Karpas-422 (cell line): ENCODE measurements around the gene BCAN. TPM values are rescaled to one million over a fixed set of nuclear protein-coding genes. Genes with fewer than 3 reads are reported as not detected.

ENCODE experiments used
- DNase-seq: peaks from one replicate; pipeline ENCODE4 v3.0.0-alpha.2; 2015
- H2AFZ ChIP-seq: fragments of 200-600 bp; sonication (generic); 2 replicates; pipeline ENCODE4 v1.6.1; 2014; ENCODE audit warnings: antibody characterized with exemption, low read length, mixed read lengths
- H3K27ac ChIP-seq: fragments of 200-600 bp; sonication (generic); 2 replicates; pipeline ENCODE4 v1.5.1; 2014; ENCODE audit warnings: mild to moderate bottlenecking, low read length, moderate library complexity
- H3K27me3 ChIP-seq: fragments of 200-600 bp; sonication (generic); 2 replicates; pipeline ENCODE4 v1.6.1; 2014; ENCODE audit warnings: low read length, mixed read lengths
- H3K36me3 ChIP-seq: fragments of 200-600 bp; sonication (generic); 2 replicates; pipeline ENCODE4 v1.6.1; 2014; ENCODE audit warnings: low read length, mixed read lengths; ENCODE audit not compliant: insufficient read depth
- H3K4me1 ChIP-seq: fragments of 200-600 bp; sonication (generic); 2 replicates; pipeline ENCODE4 v1.6.1; 2014; ENCODE audit warnings: mild to moderate bottlenecking, low read length, mixed read lengths
- H3K4me2 ChIP-seq: fragments of 200-600 bp; sonication (generic); 2 replicates; pipeline ENCODE4 v1.6.1; 2014; ENCODE audit warnings: low read length, low read depth, mild to moderate bottlenecking; ENCODE audit not compliant: poor library complexity, severe bottlenecking
- H3K4me3 ChIP-seq: fragments of 200-600 bp; sonication (generic); 2 replicates; pipeline ENCODE4 v1.5.1; 2014; ENCODE audit warnings: mild to moderate bottlenecking, antibody characterized with exemption, low read length, mixed read lengths
- H3K79me2 ChIP-seq: fragments of 200-600 bp; sonication (generic); 2 replicates; pipeline ENCODE4 v1.6.1; 2014; ENCODE audit warnings: mild to moderate bottlenecking, low read length, mixed read lengths
- H3K9ac ChIP-seq: fragments of 200-600 bp; sonication (generic); 2 replicates; pipeline ENCODE4 v1.6.0; 2014; ENCODE audit warnings: low read length
- H3K9me2 ChIP-seq: fragments of 200-600 bp; sonication (generic), shearing (Covaris generic); replicated peaks from 2 replicates; pipeline ENCODE4 v1.6.0; 2014; ENCODE audit warnings: mild to moderate bottlenecking, low read length, moderate library complexity; ENCODE audit not compliant: insufficient read depth
- H3K9me3 ChIP-seq: fragments of 300-700, 200-600 bp; sonication (generic); 2 replicates; pipeline ENCODE4 v1.6.1; 2014; ENCODE audit warnings: low read length, mixed read lengths
- H4K20me1 ChIP-seq: fragments of 200-600 bp; sonication (generic); 2 replicates; pipeline ENCODE4 v1.6.1; 2014; ENCODE audit warnings: mild to moderate bottlenecking, antibody characterized with exemption, low read length, low read depth; ENCODE audit not compliant: insufficient read depth
- total RNA-seq: library from RNA; depleted of rRNA; stranded (reverse); fragments of >200 nt; shearing (Covaris generic); gene quantifications from 2 replicates; pipeline ENCODE4 v1.2.3, GENCODE V29; 2014; ENCODE audit warnings: low replicate concordance

Gene BCAN
- total RNA-seq, 1 experiment from 2014 or later, result not detected

- no peaks in the 10 kb centered on the region for H3K36me3 ChIP-seq
- H3K27me3 ChIP-seq, result no peaks in the 10 kb centered on the region
- no peak overlapping the region for H3K4me2 ChIP-seq
- H3K9ac ChIP-seq, result no peak overlapping the region
- H3K4me1 ChIP-seq, result peaks cover under 1% of the 10 kb centered on the region; the same call in 1 of the 2 replicates
- no peaks in the 10 kb centered on the region for H3K9me2 ChIP-seq
- no peak overlapping the region for H3K4me3 ChIP-seq
- H2AFZ ChIP-seq, result no peak overlapping the region
- H3K9me3 ChIP-seq, result no peaks in the 10 kb centered on the region
- DNase-seq, result no peak
- H3K27ac ChIP-seq, result no peak overlapping the region
- H4K20me1 ChIP-seq, result peaks cover 3% of the 10 kb centered on the region; the same call in 1 of the 2 replicates
- H3K79me2 ChIP-seq, result no peaks in the 10 kb centered on the region
Observed at GRCh38 chr1:156669794-156670193, 27.9 kb downstream of the BCAN start.

- Histone ChIP-seq H3K27ac (no peak overlapping the region), H3K79me2 (no peaks in the 10 kb centered on the region), H2AFZ (no peak overlapping the region), H3K27me3 (no peaks in the 10 kb centered on the region), H3K9ac (no peak overlapping the region), H3K4me1 (no peaks in the 10 kb centered on the region), H3K9me2 (no peaks in the 10 kb centered on the region), H3K9me3 (no peaks in the 10 kb centered on the region), H4K20me1 (peaks cover 3% of the 10 kb centered on the region; the same call in 1 of the 2 replicates), H3K4me3 (no peak overlapping the region), H3K36me3 (no peaks in the 10 kb centered on the region), H3K4me2 (no peak overlapping the region)
- DNase-seq, result no peak
Observed at GRCh38 chr1:156670359-156670758, 28.4 kb downstream of the BCAN start.

GRCh38 chr1:156670791-156671190 is 28.9 kb downstream of the BCAN start:
- Histone ChIP-seq H3K4me2 (no peak overlapping the region), H3K9me2 (no peaks in the 10 kb centered on the region), H3K36me3 (no peaks in the 10 kb centered on the region), H3K27ac (no peak overlapping the region), H3K79me2 (no peaks in the 10 kb centered on the region), H3K4me1 (no peaks in the 10 kb centered on the region), H4K20me1 (peaks cover 3% of the 10 kb centered on the region; the same call in 1 of the 2 replicates), H3K4me3 (no peak overlapping the region), H3K27me3 (no peaks in the 10 kb centered on the region), H3K9ac (no peak overlapping the region), H2AFZ (no peak overlapping the region), H3K9me3 (no peaks in the 10 kb centered on the region)
- DNase-seq, result no peak

GRCh38 chr1:156671804-156672203 is 29.9 kb downstream of the BCAN start:
- H3K79me2 ChIP-seq, result no peaks in the 10 kb centered on the region
- H4K20me1 ChIP-seq, result peaks cover 3% of the 10 kb centered on the region; the same call in 1 of the 2 replicates
- no peaks in the 10 kb centered on the region for H3K9me2 ChIP-seq
- no peak overlapping the region for H3K4me3 ChIP-seq
- no peak overlapping the region for H2AFZ ChIP-seq
- no peak for DNase-seq
- no peaks in the 10 kb centered on the region for H3K4me1 ChIP-seq
- no peak overlapping the region for H3K9ac ChIP-seq
- no peaks in the 10 kb centered on the region for H3K36me3 ChIP-seq
- H3K4me2 ChIP-seq, result no peak overlapping the region
- no peaks in the 10 kb centered on the region for H3K9me3 ChIP-seq
- no peaks in the 10 kb centered on the region for H3K27me3 ChIP-seq
- H3K27ac ChIP-seq, result no peak overlapping the region

- Histone ChIP-seq H3K27ac (no peak overlapping the region), H4K20me1 (peaks cover 3% of the 10 kb centered on the region; the same call in 1 of the 2 replicates), H2AFZ (no peak overlapping the region), H3K4me2 (no peak overlapping the region), H3K9me3 (no peaks in the 10 kb centered on the region), H3K27me3 (no peaks in the 10 kb centered on the region), H3K36me3 (no peaks in the 10 kb centered on the region), H3K9ac (no peak overlapping the region), H3K9me2 (no peaks in the 10 kb centered on the region), H3K4me3 (no peak overlapping the region), H3K79me2 (no peaks in the 10 kb centered on the region), H3K4me1 (no peaks in the 10 kb centered on the region)
- DNase-seq, result no peak
Observed at GRCh38 chr1:156673387-156674121, 31.6 kb downstream of the BCAN start.

DNA sequence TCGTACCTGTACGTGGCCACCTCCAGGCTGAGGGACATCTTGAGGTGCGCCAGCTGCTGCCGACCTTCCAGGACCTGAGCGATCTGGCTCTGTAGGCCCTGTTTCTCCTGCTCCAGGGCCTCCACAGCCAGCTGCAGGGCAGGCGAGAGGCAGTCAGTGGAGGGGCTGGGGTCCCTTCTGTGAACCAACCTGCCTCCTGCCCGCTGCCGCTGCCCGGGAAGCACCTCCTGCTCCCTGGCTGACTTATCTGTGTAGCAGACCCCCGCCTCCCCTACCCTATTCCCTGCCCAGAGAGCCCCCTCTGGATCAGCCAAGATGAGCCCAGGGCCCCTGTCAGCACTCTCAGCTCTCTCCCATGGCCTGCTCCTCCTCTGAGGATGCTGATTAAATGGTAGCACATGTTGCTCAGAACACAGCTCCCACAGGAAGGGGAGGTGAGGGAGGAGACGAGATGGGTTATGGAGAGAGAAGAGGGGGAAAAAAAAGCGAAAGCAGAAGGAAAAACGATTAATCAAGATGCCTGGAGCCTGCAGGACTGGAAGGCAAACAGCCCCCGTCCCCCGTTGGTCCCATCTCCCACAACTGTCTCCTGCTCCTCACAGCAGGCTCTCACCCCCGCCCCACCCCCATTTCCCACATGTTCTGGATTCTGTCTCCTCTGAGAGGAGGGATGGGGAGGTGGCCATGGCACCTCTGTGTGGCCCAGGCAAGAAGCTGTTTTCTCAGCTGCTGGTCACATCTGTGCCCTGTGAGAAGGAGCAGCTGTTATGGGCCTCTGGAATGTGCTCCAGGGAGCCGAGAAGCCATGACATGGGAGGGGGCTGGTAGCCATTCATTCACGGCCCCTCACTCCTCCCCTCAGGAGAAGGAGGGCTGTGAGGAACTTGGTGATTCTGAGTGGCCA is 33.5 kb downstream of the BCAN start:
- no peaks in the 10 kb centered on the region for H3K27me3 ChIP-seq
- H4K20me1 ChIP-seq, result peaks cover 3% of the 10 kb centered on the region; the same call in 1 of the 2 replicates
- no peak overlapping the region for H3K4me3 ChIP-seq
- DNase-seq, result no peak
- no peaks in the 10 kb centered on the region for H3K9me3 ChIP-seq
- no peak overlapping the region for H3K27ac ChIP-seq
- no peak overlapping the region for H2AFZ ChIP-seq
- no peaks in the 10 kb centered on the region for H3K4me1 ChIP-seq
- H3K4me2 ChIP-seq, result no peak overlapping the region
- H3K36me3 ChIP-seq, result no peaks in the 10 kb centered on the region
- H3K9ac ChIP-seq, result no peak overlapping the region
- H3K79me2 ChIP-seq, result no peaks in the 10 kb centered on the region
- H3K9me2 ChIP-seq, result no peaks in the 10 kb centered on the region

GRCh38 chr1:156676114-156676819 is 34.4 kb downstream of the BCAN start:
- Histone ChIP-seq H4K20me1 (peaks cover 3% of the 10 kb centered on the region; the same call in 1 of the 2 replicates), H3K27me3 (no peaks in the 10 kb centered on the region), H3K36me3 (no peaks in the 10 kb centered on the region), H3K4me1 (no peaks in the 10 kb centered on the region), H2AFZ (no peak overlapping the region), H3K27ac (no peak overlapping the region), H3K4me2 (no peak overlapping the region), H3K9me2 (no peaks in the 10 kb centered on the region), H3K9ac (no peak overlapping the region), H3K9me3 (no peaks in the 10 kb centered on the region), H3K4me3 (no peak overlapping the region), H3K79me2 (no peaks in the 10 kb centered on the region)
- no peak for DNase-seq
